ENCODE measurements around the gene WDR45B.

DNA sequence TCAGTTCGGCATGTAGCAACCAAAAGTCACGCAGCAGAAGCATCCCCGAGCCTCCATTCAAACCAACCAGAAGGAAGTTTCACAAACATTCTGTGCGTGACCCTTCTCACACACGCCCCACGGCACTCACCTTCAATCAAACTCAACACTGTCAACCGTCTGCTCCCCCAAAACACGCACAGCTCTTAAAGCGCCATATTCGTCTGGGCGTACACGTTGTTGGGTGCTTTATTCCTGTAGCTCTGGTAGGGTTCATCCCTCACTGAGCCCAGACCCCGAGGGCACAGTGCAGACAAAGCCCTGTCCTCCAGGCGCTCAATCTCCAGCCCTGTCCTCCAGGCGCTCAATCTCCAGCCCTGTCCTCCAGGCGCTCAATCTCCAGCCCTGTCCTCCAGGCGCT is 48.0 kb upstream of the WDR45B start:
- no peak for TF ChIP-seq FOXP2 (optimal IDR thresholded peaks at IDR 0.05; ENCODE audit: control extremely low read depth, extremely low read length, insufficient read depth)
- TF ChIP-seq POLR2AphosphoS5 (IDR thresholded peaks at IDR 0.05; ENCODE audit: borderline replicate concordance, low read depth, low read length), result no peak
- no peak for TF ChIP-seq EZH2 (IDR thresholded peaks at IDR 0.05)
